HepG2 (cell line): ENCODE results near the gene ENPP7. TPM values are rescaled to one million over a fixed set of nuclear protein-coding genes. Genes with fewer than 3 reads are reported as not detected.

Source experiments
- ATAC-seq: fragments of 200-7000 bp; cut with Tn5 transposase; 3 replicates; pipeline ENCODE4 v1.9.1; 2020; ENCODE audit warnings: mild to moderate bottlenecking, moderate library complexity
- BruUV-seq: library from RNA; stranded (reverse); fragments of 400-500 nt; replicated peaks from 2 replicates; lab custom pipeline; 2021; lab: Mats Ljungman, UMichigan
- CTCF ChIA-PET: fragments of 300-600 bp; formaldehyde crosslinking; extraction: SDS; loops from one replicate; lab custom pipeline; 2021; ENCODE audit warnings: low total read pairs, inconsistent platforms, low intra/inter-chr PET ratio; lab: Yijun Ruan, JAX
- POLR2A ChIA-PET: fragments of 350-600 bp; sonication (Branson Sonifier 250); formaldehyde crosslinking; loops from one replicate; lab custom pipeline; 2020; ENCODE audit warnings: antibody characterized with exemption, inconsistent platforms; lab: Yijun Ruan, JAX
- DNase-seq: peaks from one replicate; pipeline ENCODE4 v3.0.0-alpha.2; 2015; ENCODE audit warnings: low spot score
- FAIRE-seq: peaks from 3 replicates; lab custom pipeline; 2011; peaks lifted over from hg19 to GRCh38; lab: Jason Lieb, UNC
- H2AFZ ChIP-seq: one replicate; pipeline ENCODE4 v1.6.1; 2011; ENCODE audit warnings: low read length, inconsistent platforms
- H3K27ac ChIP-seq: fragments of 300-600 bp; 3 replicates; pipeline ENCODE4 v1.8.0; 2011; ENCODE audit warnings: mixed run types, mild to moderate bottlenecking, mixed read lengths, low read length, inconsistent platforms; ENCODE audit not compliant: insufficient read depth; ENCODE audit errors: extremely low read length
- H3K27me3 ChIP-seq, 2 experiments: fragments of 200-600 bp in 1 of 2; 2 replicates in 1 of 2; 3 replicates in 1 of 2; pipeline versions ENCODE4 v1.6.0 to v1.8.0; 2011; ENCODE audit warnings: low read length in 2 of 2, mild to moderate bottlenecking in 2 of 2, moderate library complexity in 2 of 2, inconsistent platforms in 1 of 2; ENCODE audit not compliant: insufficient read depth in 2 of 2, control insufficient read depth in 1 of 2
- H3K36me3 ChIP-seq, 2 experiments: fragments of 200-600 bp in 1 of 2; replicated peaks in 1 of 2; 2 replicates in 1 of 2; 3 replicates in 1 of 2; pipeline versions ENCODE4 v1.5.1 to v1.8.0; 2011; ENCODE audit warnings: low read length in 2 of 2, inconsistent platforms in 1 of 2; ENCODE audit not compliant: insufficient read depth in 2 of 2, control insufficient read depth in 1 of 2
- H3K4me1 ChIP-seq: 2 replicates; pipeline ENCODE4 v1.5.1; 2012; ENCODE audit warnings: low read length, inconsistent platforms; ENCODE audit not compliant: insufficient read depth
- H3K4me2 ChIP-seq: 2 replicates; pipeline ENCODE4 v1.6.0; 2011; ENCODE audit warnings: low read depth, low read length, inconsistent platforms
- H3K4me3 ChIP-seq, 3 experiments: fragments of 200-600 bp in 1 of 3; sonication (generic), shearing (Covaris generic) in 1 of 3; replicated peaks in 1 of 3; 2 replicates each; pipeline ENCODE4 v1.5.1; 2011 to 2016; ENCODE audit warnings: low read length in 3 of 3, inconsistent platforms in 2 of 3, low read depth in 2 of 3, mild to moderate bottlenecking in 2 of 3, control low read depth in 1 of 3, mixed read lengths in 1 of 3; ENCODE audit not compliant: insufficient read depth in 1 of 3
- H3K79me2 ChIP-seq: one replicate; pipeline ENCODE4 v1.6.1; 2011; ENCODE audit warnings: low read length, inconsistent platforms; ENCODE audit not compliant: insufficient read depth
- H3K9ac ChIP-seq: 2 replicates; pipeline ENCODE4 v1.6.0; 2011; ENCODE audit warnings: mild to moderate bottlenecking, low read depth, low read length, inconsistent platforms; ENCODE audit not compliant: insufficient read depth
- H3K9me3 ChIP-seq: 2 replicates; pipeline ENCODE4 v1.5.1; 2012; ENCODE audit warnings: mild to moderate bottlenecking, low read length
- H4K20me1 ChIP-seq: 2 replicates; pipeline ENCODE4 v1.6.0; 2011; ENCODE audit warnings: inconsistent platforms, mild to moderate bottlenecking, low read length, moderate library complexity; ENCODE audit not compliant: insufficient read depth
- ARHGAP35 ChIP-seq: sonication (generic); formaldehyde crosslinking; IDR thresholded peaks from 2 replicates; pipeline ENCODE4 v1.9.0; 2022; ENCODE audit warnings: mild to moderate bottlenecking, inconsistent platforms, moderate library complexity, missing genetic modification reagents, borderline replicate concordance
- DMTF1 ChIP-seq: sonication (generic); formaldehyde crosslinking; IDR thresholded peaks from 2 replicates; pipeline ENCODE4 v1.4.0; 2020; ENCODE audit warnings: mild to moderate bottlenecking, missing genetic modification reagents
- HIVEP1 ChIP-seq: sonication (generic); formaldehyde crosslinking; IDR thresholded peaks from 2 replicates; pipeline ENCODE4 v1.4.0; 2020; ENCODE audit warnings: mild to moderate bottlenecking, missing genetic modification reagents
- HMGXB4 ChIP-seq, 2 experiments: sonication (generic) in 1 of 2; formaldehyde crosslinking in 1 of 2; IDR thresholded peaks; 2 replicates each; pipeline versions ENCODE4 v1.4.0 to v1.6.1; 2018 to 2020; ENCODE audit warnings: missing genetic modification reagents in 2 of 2, borderline replicate concordance in 1 of 2, low read depth in 1 of 2, mild to moderate bottlenecking in 1 of 2, missing biosample characterization in 1 of 2
- MTA1 ChIP-seq: sonication (generic); formaldehyde crosslinking; IDR thresholded peaks from 2 replicates; pipeline ENCODE4 v1.4.0; 2020; ENCODE audit warnings: missing genetic modification reagents, mild to moderate bottlenecking, borderline replicate concordance
- MXD3 ChIP-seq: IDR thresholded peaks from 2 replicates; pipeline ENCODE4 v1.6.1; 2016; ENCODE audit warnings: mild to moderate bottlenecking, missing biosample characterization, missing genetic modification reagents
- MXI1 ChIP-seq: IDR thresholded peaks from 3 replicates; pipeline ENCODE4 v1.6.1; 2012; ENCODE audit warnings: low read depth, low read length, inconsistent platforms, borderline replicate concordance
- NRL ChIP-seq: sonication (generic); formaldehyde crosslinking; IDR thresholded peaks from 2 replicates; pipeline ENCODE4 v1.5.0; 2020; ENCODE audit warnings: missing genetic modification reagents, mild to moderate bottlenecking, moderate library complexity, borderline replicate concordance
- PBX3 ChIP-seq: sonication (generic); formaldehyde crosslinking; IDR thresholded peaks from 2 replicates; pipeline ENCODE4 v1.8.1; 2023; ENCODE audit warnings: missing genetic modification reagents, inconsistent platforms, borderline replicate concordance
- U2AF2 ChIP-seq: fragments of 200-400 bp; formaldehyde crosslinking; IDR thresholded peaks from 2 replicates; pipeline ENCODE4 v1.6.1; 2017; ENCODE audit warnings: low read depth, mild to moderate bottlenecking, low read length
- ZBTB38 ChIP-seq: sonication (generic); formaldehyde crosslinking; IDR thresholded peaks from 2 replicates; pipeline ENCODE4 v1.5.1; 2020; ENCODE audit warnings: mild to moderate bottlenecking, missing genetic modification reagents
- ZC3H13 ChIP-seq: sonication (generic); formaldehyde crosslinking; IDR thresholded peaks from 2 replicates; pipeline ENCODE4 v1.8.1; 2023; ENCODE audit warnings: mild to moderate bottlenecking, missing genetic modification reagents, moderate library complexity
- ZFP90 ChIP-seq: sonication (generic); formaldehyde crosslinking; IDR thresholded peaks from 2 replicates; pipeline ENCODE4 v1.8.0; 2022; ENCODE audit warnings: missing genetic modification reagents, mild to moderate bottlenecking, inconsistent platforms, borderline replicate concordance
- ZNF280B ChIP-seq: sonication (generic); formaldehyde crosslinking; IDR thresholded peaks from 2 replicates; pipeline ENCODE4 v1.5.0; 2020; ENCODE audit warnings: missing genetic modification reagents, mild to moderate bottlenecking, borderline replicate concordance
- ZNF564 ChIP-seq: sonication (generic); formaldehyde crosslinking; IDR thresholded peaks from 2 replicates; pipeline ENCODE4 v1.8.1; 2023; ENCODE audit warnings: mild to moderate bottlenecking, missing genetic modification reagents
- ZNF776 ChIP-seq: sonication (generic); formaldehyde crosslinking; IDR thresholded peaks from 2 replicates; pipeline ENCODE4 v1.4.0; 2020; ENCODE audit warnings: mild to moderate bottlenecking, missing genetic modification reagents
- WGBS: methylation state at CpG from one replicate; pipeline ENCODE4 v1.1.6; 2017; ENCODE audit warnings: low lambda C conversion rate; 5-methylcytosine and 5-hydroxymethylcytosine counted together
- in situ Hi-C: cut with HindIII; loops from 2 replicates; pipeline ENCODE4 v1.10.0; 2017; ENCODE audit warnings: low pct_unique_long_range_greater_than_20kb; ENCODE audit not compliant: extremely low pct_ligation_motif_present
- intact Hi-C: fragments of 100-400 bp; cut with micrococcal nuclease; formaldehyde crosslinking; loops from one replicate; pipeline ENCODE4 v1.10.0; 2022; ENCODE audit not compliant: unreplicated experiment
- polyA plus RNA-seq, 8 experiments: library from polyadenylated mRNA; depleted of rRNA in 3 of 8; stranded (reverse) in 7 of 8; unstranded in 1 of 8; fragments of >200 nt; fragmentation: Illumina TruSeq in 4 of 8; extraction: Trizol in 4 of 8; gene quantifications; 2 replicates each; pipeline versions ENCODE4 v1.2.1 to v1.2.3, GENCODE V29; 2011 to 2016; ENCODE audit warnings: low read depth in 4 of 8, missing spikeins in 1 of 8, mixed read lengths in 1 of 8; ENCODE audit not compliant: insufficient read depth in 1 of 8
- total RNA-seq, 5 experiments: library from RNA; depleted of rRNA; stranded (reverse); fragments of >200 nt; fragmentation: Illumina TruSeq; extraction: Trizol; gene quantifications; 2 replicates each; pipeline ENCODE4 v1.2.3, GENCODE V29; 2016; ENCODE audit warnings: low read depth in 1 of 5

Gene ENPP7
- total and polyA plus RNA-seq, 2 of the 13 experiments (the other 11 are each of a cell fraction or from before 2014, with no cell fraction given): 1.1 to 2.2 TPM

GRCh38 chr17:79733692-79734070, 2.9 kb downstream of the ENPP7 start:
- CTCF ChIA-PET: no interaction called here
- in situ Hi-C loops (no loop called here), intact Hi-C loops (no loop called here)
- H3K36me3 ChIP-seq: no peaks in the 10 kb centered on the region
- ATAC-seq (no peak), FAIRE-seq (no peak), DNase-seq (no peak)
- 91% methylated on average over 9 of the region's 9 CpGs for WGBS
- no peaks in the 10 kb centered on the region for H3K9me3 ChIP-seq
- peaks cover 60% of the 10 kb centered on the region for H3K4me1 ChIP-seq
- no peak overlapping the region; a peak in 1 of 6 replicates for H3K4me3 ChIP-seq
- H4K20me1 ChIP-seq: no peaks in the 10 kb centered on the region
- peak overlapping the region; percentile 63 for H3K27ac ChIP-seq
- no peak overlapping the region for H3K9ac ChIP-seq
- no peaks in the 10 kb centered on the region for H3K79me2 ChIP-seq
- no peak overlapping the region for H2AFZ ChIP-seq
- POLR2A ChIA-PET: interaction anchor here (0.9 to 2.0 kb wide), 3 partner anchors 8 to 36 kb away, joined by 3 to 8 read pairs (median 8); no protein-coding TSS in a partner anchor
- peak overlapping the region; percentile 67; the same call in 1 of the 2 replicates for H3K4me2 ChIP-seq
- no TSS peak for BruUV-seq
- H3K27me3 ChIP-seq: peaks cover 0 to 2% of the 10 kb centered on the region in 2 experiments; a peak in 1 of 5 replicates
- TF ChIP-seq MTA1 (CRISPR knock-in tag) (no peak), NRL (CRISPR knock-in tag) (peak; percentile 13; the same call in 1 of the 2 replicates), MXD3 (no peak), PBX3 (CRISPR knock-in tag) (no peak), U2AF2 (no peak), DMTF1 (CRISPR knock-in tag) (no peak), ZC3H13 (CRISPR knock-in tag) (0 out of 2 replicates have a peak, but pooled peaks have one; percentile 2), ZBTB38 (CRISPR knock-in tag) (peak; percentile 1; the same call in 1 of the 2 replicates), ZFP90 (CRISPR knock-in tag) (0 out of 2 replicates have a peak, but pooled peaks have one; percentile 32), HMGXB4 (CRISPR knock-in tag; IDR thresholded peaks at IDR 0.05; ENCODE audit: borderline replicate concordance in 1 of 2, low read depth in 1 of 2) (no peak), ZNF776 (0 out of 2 replicates have a peak, but pooled peaks have one; percentile 38), MXI1 (no peak), ARHGAP35 (CRISPR knock-in tag) (0 out of 2 replicates have a peak, but pooled peaks have one; percentile 18), ZNF564 (no peak), ZNF280B (peak; percentile 14), HIVEP1 (CRISPR knock-in tag) (no peak)
